ENCODE results near the gene HNRNPCL2. TPM values are rescaled to one million over a fixed set of nuclear protein-coding genes. Genes with fewer than 3 reads are reported as not detected.
"Not testable (repeated sequence)": the region's sequence is repeated elsewhere in the genome, so short reads cannot be mapped to it uniquely, and the experiment has no call there.

HNRNPCL2 gene
- not detected in 2 replicates for total RNA-seq (2014; rRNA removed)
- Bru-seq, nascent RNA: not detected
- not detected for BruChase-seq, experiment 1, labeled RNA remaining after a 6-hour chase
- BruChase-seq, experiment 2, labeled RNA remaining after a 2-hour chase: not detected
- long read RNA-seq: 0 reads

DNA sequence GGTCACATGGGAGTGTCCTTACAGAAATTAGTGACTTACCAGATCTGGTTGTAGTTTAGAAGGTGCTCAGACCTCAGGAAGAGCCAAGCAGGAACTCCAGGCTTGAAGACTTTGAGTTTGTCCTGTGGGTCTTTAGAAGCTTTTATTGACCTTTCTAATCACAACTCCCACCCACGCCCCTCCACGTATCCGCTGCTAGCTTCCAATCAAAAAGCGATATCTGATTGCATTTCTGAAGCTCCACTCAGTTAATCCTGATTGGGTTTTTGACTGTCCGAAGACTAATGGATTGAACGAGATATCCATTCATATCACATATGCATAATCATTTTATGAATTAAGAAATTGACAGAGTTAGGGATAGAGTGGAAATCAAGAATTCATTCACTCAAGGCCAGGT lies at the start of gene HNRNPCL2:
HNRNPCL2 (minus strand) TSS at position 101 of the 400 bp plus-strand sequence. CDS start 454 bp downstream, outside the sequence.
- H3K4me1 ChIP-seq (ENCODE audit: insufficient read depth, low read length); H3K4me3 ChIP-seq (ENCODE audit: low read length); H3K27me3 ChIP-seq (ENCODE audit: low read length); H3F3A ChIP-seq (ENCODE audit: low read length, unreplicated experiment); POLR2A ChIA-PET (ENCODE audit: unreplicated experiment); H3K79me2 ChIP-seq (ENCODE audit: low read length); intact Hi-C loops (cut with micrococcal nuclease); H3K4me2 ChIP-seq (ENCODE audit: low read length); H3K27ac ChIP-seq (ENCODE audit: low read length); H3K36me3 ChIP-seq (ENCODE audit: low read depth, low read length); DNase-seq; CTCF ChIA-PET; H3K9me3 ChIP-seq (ENCODE audit: low read length); H2AFZ ChIP-seq (ENCODE audit: low read length); H4K20me1 ChIP-seq (ENCODE audit: low read length); H3K9me2 ChIP-seq (replicated peaks; ENCODE audit: low read length); ATAC-seq; H3K9ac ChIP-seq (ENCODE audit: low read length); BruUV-seq (replicated peaks): not testable (repeated sequence)

DNA sequence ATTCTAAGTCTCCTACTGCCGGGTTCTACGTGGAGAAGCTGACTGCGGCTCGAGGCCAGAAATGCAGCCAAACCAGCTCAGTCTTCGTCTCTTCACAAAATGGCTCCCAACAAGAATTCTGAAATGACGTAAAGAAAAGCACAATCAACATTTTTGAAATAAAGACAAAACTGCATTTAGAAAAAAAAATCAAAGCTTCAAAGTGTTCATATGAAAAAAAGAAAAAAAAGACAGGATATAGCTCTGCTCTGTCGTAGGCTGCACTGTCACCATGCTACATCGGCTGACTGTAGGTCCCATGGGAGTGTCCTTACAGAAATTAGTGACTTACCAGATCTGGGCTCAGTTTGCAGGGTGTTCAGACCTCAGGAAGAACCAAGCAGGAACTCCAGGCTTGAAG lies 48.9 kb upstream of the HNRNPCL2 start, which contains the start of gene HNRNPCL4:
HNRNPCL4 (minus strand) TSS at position 101 of the 400 bp plus-strand sequence. CDS start 164 bp downstream, outside the sequence.
- BruUV-seq (replicated peaks); CTCF ChIA-PET; POLR2A ChIA-PET (ENCODE audit: unreplicated experiment): not testable (repeated sequence)

DNA sequence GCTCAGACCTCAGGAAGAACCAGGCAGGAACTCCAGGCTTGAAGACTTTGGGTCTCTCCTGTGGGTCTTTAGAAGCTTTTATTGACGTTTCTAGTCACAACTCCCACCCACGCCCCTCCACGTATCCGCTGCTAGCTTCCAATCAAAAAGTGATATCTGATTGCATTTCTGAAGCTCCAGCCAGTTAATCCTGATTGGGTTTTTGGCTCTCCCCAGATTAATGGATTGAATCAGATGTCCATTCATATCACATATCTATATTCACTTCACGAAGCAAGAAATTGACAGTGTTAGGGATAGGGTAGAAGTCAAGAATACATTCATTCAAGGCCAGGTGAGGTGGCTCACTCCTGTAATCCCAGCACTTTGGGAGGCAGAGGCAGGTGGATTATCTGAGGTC lies 39.3 kb upstream of the HNRNPCL2 start, which contains the start of gene PRAMEF26:
PRAMEF26 (minus strand) TSS at position 101 of the 400 bp plus-strand sequence. CDS start 2,914 bp downstream, outside the sequence.
- H3K4me2 ChIP-seq (ENCODE audit: low read length); H3K4me1 ChIP-seq (ENCODE audit: insufficient read depth, low read length); H3F3A ChIP-seq (ENCODE audit: low read length, unreplicated experiment); intact Hi-C loops (cut with micrococcal nuclease); H3K4me3 ChIP-seq (ENCODE audit: low read length); BruUV-seq (replicated peaks); H3K36me3 ChIP-seq (ENCODE audit: low read depth, low read length); CTCF ChIA-PET; H3K27ac ChIP-seq (ENCODE audit: low read length); ATAC-seq; H2AFZ ChIP-seq (ENCODE audit: low read length); DNase-seq; H3K9ac ChIP-seq (ENCODE audit: low read length); H3K79me2 ChIP-seq (ENCODE audit: low read length); H4K20me1 ChIP-seq (ENCODE audit: low read length); H3K9me2 ChIP-seq (replicated peaks; ENCODE audit: low read length); H3K27me3 ChIP-seq (ENCODE audit: low read length); POLR2A ChIA-PET (ENCODE audit: unreplicated experiment); H3K9me3 ChIP-seq (ENCODE audit: low read length): not testable (repeated sequence)

More for the DNA sequence above, 48.9 kb upstream of the HNRNPCL2 start, which contains the start of gene HNRNPCL4:
- H4K20me1 ChIP-seq (ENCODE audit: low read length); intact Hi-C loops (cut with micrococcal nuclease); H3K27me3 ChIP-seq (ENCODE audit: low read length); H2AFZ ChIP-seq (ENCODE audit: low read length); H3K9ac ChIP-seq (ENCODE audit: low read length); ATAC-seq; H3K4me2 ChIP-seq (ENCODE audit: low read length); H3K9me3 ChIP-seq (ENCODE audit: low read length); H3K27ac ChIP-seq (ENCODE audit: low read length); H3K4me3 ChIP-seq (ENCODE audit: low read length); H3K79me2 ChIP-seq (ENCODE audit: low read length); DNase-seq; H3K9me2 ChIP-seq (replicated peaks; ENCODE audit: low read length); H3K4me1 ChIP-seq (ENCODE audit: insufficient read depth, low read length); H3K36me3 ChIP-seq (ENCODE audit: low read depth, low read length); H3F3A ChIP-seq (ENCODE audit: low read length, unreplicated experiment): not testable (repeated sequence)

- BruUV-seq (replicated peaks); H3K9me2 ChIP-seq (replicated peaks; ENCODE audit: low read length); ATAC-seq; POLR2A ChIA-PET (ENCODE audit: unreplicated experiment); intact Hi-C loops (cut with micrococcal nuclease); H4K20me1 ChIP-seq (ENCODE audit: low read length); H3K9ac ChIP-seq (ENCODE audit: low read length); H3K27me3 ChIP-seq (ENCODE audit: low read length); H3F3A ChIP-seq (ENCODE audit: low read length, unreplicated experiment); H3K4me2 ChIP-seq (ENCODE audit: low read length); H3K27ac ChIP-seq (ENCODE audit: low read length); H3K36me3 ChIP-seq (ENCODE audit: low read depth, low read length); H3K9me3 ChIP-seq (ENCODE audit: low read length); H3K79me2 ChIP-seq (ENCODE audit: low read length); H3K4me3 ChIP-seq (ENCODE audit: low read length); H2AFZ ChIP-seq (ENCODE audit: low read length); H3K4me1 ChIP-seq (ENCODE audit: insufficient read depth, low read length); DNase-seq; CTCF ChIA-PET: not testable (repeated sequence)
Measured at GRCh38 chr1:13070474-13070873, 46.2 kb downstream of the HNRNPCL2 start, which contains the start of gene PRAMEF25. Gene PRAMEF25, plus strand, starts transcription at chr1:13070774. Its CDS starts 2,920 bp downstream, at chr1:13073694.

Other genes starting within 250 kb of the HNRNPCL2 start
- gene PRAMEF4, start 230.7 kb downstream of the HNRNPCL2 start, total RNA-seq (2014; rRNA removed): not detected in 2 replicates
- not detected in 2 replicates for gene PRAMEF10, start 218.6 kb downstream of the HNRNPCL2 start, total RNA-seq (2014; rRNA removed)
- gene PRAMEF7, start 200.2 kb downstream of the HNRNPCL2 start, total RNA-seq (2014; rRNA removed): not detected in 2 replicates
- gene PRAMEF6, start 169.3 kb downstream of the HNRNPCL2 start, total RNA-seq (2014; rRNA removed): not detected in 2 replicates
- not detected in 2 replicates for gene PRAMEF27, start 60.3 kb downstream of the HNRNPCL2 start, total RNA-seq (2014; rRNA removed)
- gene HNRNPCL3, start 56.1 kb downstream of the HNRNPCL2 start, total RNA-seq (2014; rRNA removed): not detected in 2 replicates
- gene PRAMEF25, start 46.1 kb downstream of the HNRNPCL2 start, total RNA-seq (2014; rRNA removed): not detected in 2 replicates
- not detected in 2 replicates for gene PRAMEF26, start 39.2 kb upstream of the HNRNPCL2 start, total RNA-seq (2014; rRNA removed)
- not detected in 2 replicates for gene HNRNPCL4, start 48.8 kb upstream of the HNRNPCL2 start, total RNA-seq (2014; rRNA removed)
- gene PRAMEF9, start 55.0 kb upstream of the HNRNPCL2 start, total RNA-seq (2014; rRNA removed): not detected in 2 replicates
- not detected in 2 replicates for gene PRAMEF13, start 84.6 kb upstream of the HNRNPCL2 start, total RNA-seq (2014; rRNA removed)
- gene PRAMEF18, start 109.3 kb upstream of the HNRNPCL2 start, total RNA-seq (2014; rRNA removed): not detected in 2 replicates
- gene PRAMEF5, start 137.3 kb upstream of the HNRNPCL2 start, total RNA-seq (2014; rRNA removed): not detected in 2 replicates
- not detected in 2 replicates for gene PRAMEF8, start 168.3 kb upstream of the HNRNPCL2 start, total RNA-seq (2014; rRNA removed)
- not detected in 2 replicates for gene PRAMEF33, start 186.7 kb upstream of the HNRNPCL2 start, total RNA-seq (2014; rRNA removed)
- not detected in 2 replicates for gene PRAMEF15, start 198.7 kb upstream of the HNRNPCL2 start, total RNA-seq (2014; rRNA removed)
- gene PRAMEF14, start 230.3 kb upstream of the HNRNPCL2 start, total RNA-seq (2014; rRNA removed): not detected in 2 replicates

All from PC-3 (cell line).